ENCODE data around the gene BRD3OS. TPM values are rescaled to one million over a fixed set of nuclear protein-coding genes. Genes with fewer than 3 reads are reported as not detected.

BRD3OS gene
- total RNA-seq, 1 donor: 3.6 TPM

Other genes starting within 250 kb of the BRD3OS start
- 4.5 TPM for gene VAV2, start 33.2 kb upstream of the BRD3OS start, total RNA-seq
- gene BRD3, start 42.5 kb downstream of the BRD3OS start, total RNA-seq: 6.8 TPM
- gene WDR5, start 110.6 kb downstream of the BRD3OS start, total RNA-seq: 9.7 TPM
- gene RNU6ATAC, start 139.1 kb downstream of the BRD3OS start, total RNA-seq: not detected